ENCODE data around the gene HOXB6. TPM values are rescaled to one million over a fixed set of nuclear protein-coding genes. Genes with fewer than 3 reads are reported as not detected.
A peak's percentile ranks its signal among the peaks of the same experiment; 100 is the strongest.

Gene HOXB6
- polyA plus RNA-seq, 2 of the 4 experiments (the other 2 are of a cell fraction): 10.2 to 14.7 TPM

GRCh38 chr17:48612456-48612853 is 7.7 kb upstream of the HOXB6 start (continued):
- TF ChIP-seq REST (IDR thresholded peaks at IDR 0.05) (no peak), ZNF302 (CRISPR knock-in tag; IDR thresholded peaks at IDR 0.05) (no peak), ESRRA (IDR thresholded peaks at IDR 0.05; ENCODE audit: borderline replicate concordance, low read length) (no peak), BCL3 (IDR thresholded peaks at IDR 0.05) (no peak), FOSL2 (IDR thresholded peaks at IDR 0.05) (no peak), FOSL2 (CRISPR knock-in tag; IDR thresholded peaks at IDR 0.05) (no peak)
- TF ChIP-seq, protein P1, sequence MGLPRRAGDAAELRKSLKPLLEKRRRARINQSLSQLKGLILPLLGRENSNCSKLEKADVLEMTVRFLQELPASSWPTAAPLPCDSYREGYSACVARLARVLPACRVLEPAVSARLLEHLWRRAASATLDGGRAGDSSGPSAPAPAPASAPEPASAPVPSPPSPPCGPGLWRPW (IDR thresholded peaks at IDR 0.05): no peak

DNA sequence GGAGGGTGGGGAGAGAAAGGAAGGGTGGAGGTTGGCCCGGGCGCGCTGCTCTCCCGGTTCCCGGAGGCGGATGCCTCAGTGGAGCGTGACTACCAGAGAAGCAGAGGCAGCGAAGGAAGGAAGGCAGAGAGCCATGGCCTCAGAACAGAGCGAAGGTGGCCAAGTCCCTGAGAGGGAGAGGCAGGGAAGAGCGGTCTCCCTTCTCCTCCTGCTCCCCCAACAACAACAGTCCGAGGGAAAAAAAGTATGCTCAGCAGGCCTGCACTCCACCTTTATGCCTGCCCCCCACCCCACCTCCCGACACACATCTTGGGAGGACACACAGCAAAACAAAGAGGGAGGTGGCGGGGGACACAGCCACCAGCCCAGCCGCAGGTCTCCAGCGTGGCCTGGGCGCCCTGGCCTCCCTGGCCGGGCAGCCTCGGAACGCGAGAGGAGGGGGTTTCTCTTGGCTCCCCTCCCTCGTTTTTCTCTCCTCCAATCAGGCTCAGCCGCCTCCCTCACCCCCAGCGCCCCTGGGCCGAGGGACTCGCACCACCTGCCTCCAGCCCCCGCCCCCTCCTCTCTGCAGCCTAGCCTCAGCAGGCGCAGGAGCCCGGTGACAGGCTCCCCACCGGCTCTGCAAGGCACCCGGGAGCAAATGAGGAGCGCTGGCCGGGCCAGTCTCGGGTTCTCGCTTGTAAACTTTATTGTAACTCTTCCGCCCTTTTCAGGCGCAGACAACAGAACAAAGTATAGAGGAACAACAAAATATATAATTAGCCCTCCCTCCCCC is 7.1 kb upstream of the HOXB6 start:
- peak overlapping the region; percentile 74 for H3K4me3 ChIP-seq
- TF ChIP-seq GATA3 (IDR thresholded peaks at IDR 0.05; ENCODE audit: borderline replicate concordance): peak; percentile 49
- TF ChIP-seq PBX3 (IDR thresholded peaks at IDR 0.05): peak; percentile 59; the same call in 1 of the 2 replicates
- TF ChIP-seq MYC (IDR thresholded peaks at IDR 0.05; ENCODE audit: borderline replicate concordance, low read length): no peak
- TF ChIP-seq CEBPB (IDR thresholded peaks at IDR 0.05): no peak
- peak; percentile 72 for TF ChIP-seq POLR2A (IDR thresholded peaks at IDR 0.05; ENCODE audit: low read length)
- no peak for TF ChIP-seq FOSB (CRISPR knock-in tag; IDR thresholded peaks at IDR 0.05)
- TF ChIP-seq MAX (IDR thresholded peaks at IDR 0.05): peak; percentile 71
- TF ChIP-seq E2F6 (IDR thresholded peaks at IDR 0.05; ENCODE audit: borderline replicate concordance, low read depth): peak; percentile 25; the same call in 1 of the 2 replicates
- H3K27ac ChIP-seq: peak overlapping the region; percentile 93 to 99
- 2% methylated on average over 30 of the region's 36 CpGs for WGBS (ENCODE audit: missing lambda C conversion rate)
- peaks cover 13% of the 10 kb centered on the region for H3K4me1 ChIP-seq
- ChIA-PET CTCF (interaction anchor here (1.2 to 3.0 kb wide), 5 partner anchors 11 to 586 kb away, joined by 4 to 17 read pairs (median 6); partner anchors contain the start of gene HOXB9), POLR2A (no interaction called here)
- no peaks in the 10 kb centered on the region for H3K9me3 ChIP-seq
- DNase-seq (ENCODE audit: low read depth in 1 of 2, low spot score in 1 of 2): peak; percentile 70 to 71
- no peak for FAIRE-seq
- ATAC-seq: peak; percentile 32 to 53; a peak in 5 of 6 replicates
- peak overlapping the region; percentile 98 for H3K4me2 ChIP-seq

- Histone ChIP-seq H3K27ac (peak overlapping the region; percentile 93 to 99), H3K4me2 (peak overlapping the region; percentile 98), H3K4me1 (peaks cover 13% of the 10 kb centered on the region), H3K4me3 (peak overlapping the region; percentile 74), H3K9me3 (no peaks in the 10 kb centered on the region)
- ATAC-seq (peak; percentile 9 to 48; a peak in 3 of 6 replicates), DNase-seq (ENCODE audit: low read depth in 1 of 2, low spot score in 1 of 2) (peak; percentile 62 to 79), FAIRE-seq (no peak)
- CTCF ChIA-PET: no interaction called here
- POLR2A ChIA-PET: no interaction called here
- TF ChIP-seq MAZ (IDR thresholded peaks at IDR 0.05; ENCODE audit: borderline replicate concordance, low read depth, low read length): 0 out of 2 replicates have a peak, but pooled peaks have one; percentile 33
- TF ChIP-seq ZSCAN20 (CRISPR knock-in tag; IDR thresholded peaks at IDR 0.05): no peak
- WGBS (ENCODE audit: missing lambda C conversion rate): under 1% methylated on average over 22 of the region's 22 CpGs
Observed at GRCh38 chr17:48611213-48611612, 6.4 kb upstream of the HOXB6 start.

Measured in A549 (cell line).